Ishikawa (cell line): ENCODE measurements around the gene SLC18A2.

Experiments used
- CEBPB ChIP-seq: IDR thresholded peaks from 2 replicates; pipeline ENCODE4 v1.6.1; 2012
- REST ChIP-seq: IDR thresholded peaks from 2 replicates; pipeline ENCODE4 v1.6.1; 2012; ENCODE audit warnings: low read depth, mild to moderate bottlenecking
- TEAD4 ChIP-seq: IDR thresholded peaks from 2 replicates; pipeline ENCODE4 v1.6.1; 2012
- USF1 ChIP-seq: IDR thresholded peaks from 2 replicates; pipeline ENCODE4 v1.6.1; 2012
- YY1 ChIP-seq: IDR thresholded peaks from 2 replicates; pipeline ENCODE4 v1.6.1; 2012; ENCODE audit warnings: low read depth

GRCh38 chr10:117262903-117263293 lies 22.0 kb downstream of the SLC18A2 start:
- TF ChIP-seq USF1 (no peak), TEAD4 (no peak), YY1 (no peak), CEBPB (no peak), REST (no peak)
